ENCODE results near the gene LIPJ. TPM values are rescaled to one million over a fixed set of nuclear protein-coding genes. Genes with fewer than 3 reads are reported as not detected.

The LIPJ gene
- total RNA-seq, 1 experiment from 2014 or later: not detected

- RAD21 ChIA-PET (ENCODE audit: low non-redundant PET in 1 of 2, low total read pairs in 2 of 2, uncharacterized antibody in 2 of 2, unreplicated experiment in 2 of 2): no interaction called here
- H3K27me3 ChIP-seq (ENCODE audit: insufficient read depth, low read length): no peaks in the 10 kb centered on the region
- H3K27ac ChIP-seq (ENCODE audit: low read depth, low read length): no peak overlapping the region
- TF ChIP-seq POLR2AphosphoS5 (IDR thresholded peaks at IDR 0.05; ENCODE audit: low read depth, low read length): no peak
- TF ChIP-seq SRF (IDR thresholded peaks at IDR 0.05; ENCODE audit: low read depth): no peak
- no peak for TF ChIP-seq EGR1 (IDR thresholded peaks at IDR 0.05; ENCODE audit: low read depth)
- TF ChIP-seq EZH2 (IDR thresholded peaks at IDR 0.05): no peak
- no peak for TF ChIP-seq ELF1 (IDR thresholded peaks at IDR 0.05; ENCODE audit: borderline replicate concordance, low read depth)
- no peak for TF ChIP-seq TCF7L2 (IDR thresholded peaks at IDR 0.05; ENCODE audit: borderline replicate concordance, extremely low read depth, insufficient read depth, insufficient read length)
- TF ChIP-seq FOSL1 (IDR thresholded peaks at IDR 0.05; ENCODE audit: low read depth): no peak
- no peak for TF ChIP-seq ZNF274 (IDR thresholded peaks at IDR 0.05; ENCODE audit: low read depth, low read length)
- POLR2A ChIA-PET: no interaction called here
- ATAC-seq (no peak), DNase-seq (ENCODE audit: low read depth, low spot score) (no peak)
- no peaks in the 10 kb centered on the region for H4K20me1 ChIP-seq (ENCODE audit: insufficient read depth)
- CTCF ChIA-PET: no interaction called here
- H3K9ac ChIP-seq (ENCODE audit: low read length): no peak overlapping the region
- no peak overlapping the region for H3K4me2 ChIP-seq (ENCODE audit: low read length)
- H3K9me3 ChIP-seq (ENCODE audit: control insufficient read depth in 1 of 2, insufficient read depth in 1 of 2, low read depth in 1 of 2, low read length in 2 of 2): no peaks in the 10 kb centered on the region
- H3K4me3 ChIP-seq (replicated peaks in 1 of 2; ENCODE audit: low read depth in 1 of 2, low read length in 2 of 2): no peak overlapping the region
- no peaks in the 10 kb centered on the region for H3K9me2 ChIP-seq (ENCODE audit: insufficient read depth)
- intact Hi-C loops (cut with micrococcal nuclease): no loop called here
- no peak overlapping the region for H2AFZ ChIP-seq (ENCODE audit: low read depth, low read length, poor library complexity, severe bottlenecking)
- no peaks in the 10 kb centered on the region for H3K4me1 ChIP-seq (ENCODE audit: control insufficient read depth in 1 of 2, insufficient read depth in 2 of 2, low read length in 2 of 2)
- no TSS peak for BruUV-seq (replicated peaks)
- no peaks in the 10 kb centered on the region for H3K36me3 ChIP-seq (ENCODE audit: control insufficient read depth in 1 of 2, insufficient read depth in 2 of 2, low read length in 2 of 2)
- no peaks in the 10 kb centered on the region for H3K79me2 ChIP-seq (ENCODE audit: insufficient read depth, low read length)
Measured at GRCh38 chr10:88541116-88541626, 45.4 kb upstream of the LIPJ start.

DNA sequence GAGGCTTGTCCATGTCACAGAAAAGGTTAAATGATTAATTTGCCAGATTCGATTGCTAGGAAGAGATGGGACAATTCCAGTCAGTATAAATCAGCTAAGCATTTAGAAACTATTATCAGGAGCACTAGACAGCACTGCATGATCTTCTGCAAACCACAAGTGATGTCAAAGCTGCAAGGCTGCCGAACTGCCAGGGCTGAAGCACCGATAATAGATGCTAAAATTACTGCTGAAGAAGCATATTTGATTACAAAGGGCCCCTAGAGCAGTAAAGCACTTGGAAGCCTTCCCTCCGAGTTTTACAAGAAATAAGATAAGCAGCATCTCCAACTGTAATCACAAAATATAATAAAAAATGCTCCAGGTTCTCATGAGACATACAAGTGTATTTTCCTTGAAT, 44.0 kb upstream of the LIPJ start:
- Histone ChIP-seq H3K79me2 (ENCODE audit: insufficient read depth, low read length) (no peaks in the 10 kb centered on the region), H3K27ac (ENCODE audit: low read depth, low read length) (no peak overlapping the region), H4K20me1 (ENCODE audit: insufficient read depth) (no peaks in the 10 kb centered on the region), H3K27me3 (ENCODE audit: insufficient read depth, low read length) (no peaks in the 10 kb centered on the region), H3K4me3 (replicated peaks in 1 of 2; ENCODE audit: low read depth in 1 of 2, low read length in 2 of 2) (no peak overlapping the region), H3K9ac (ENCODE audit: low read length) (no peak overlapping the region), H2AFZ (ENCODE audit: low read depth, low read length, poor library complexity, severe bottlenecking) (no peak overlapping the region), H3K9me2 (ENCODE audit: insufficient read depth) (no peaks in the 10 kb centered on the region), H3K36me3 (ENCODE audit: control insufficient read depth in 1 of 2, insufficient read depth in 2 of 2, low read length in 2 of 2) (no peaks in the 10 kb centered on the region), H3K9me3 (ENCODE audit: control insufficient read depth in 1 of 2, insufficient read depth in 1 of 2, low read depth in 1 of 2, low read length in 2 of 2) (no peaks in the 10 kb centered on the region), H3K4me1 (ENCODE audit: control insufficient read depth in 1 of 2, insufficient read depth in 2 of 2, low read length in 2 of 2) (no peaks in the 10 kb centered on the region), H3K4me2 (ENCODE audit: low read length) (no peak overlapping the region)
- intact Hi-C loops (cut with micrococcal nuclease): no loop called here
- RAD21 ChIA-PET (ENCODE audit: low non-redundant PET in 1 of 2, low total read pairs in 2 of 2, uncharacterized antibody in 2 of 2, unreplicated experiment in 2 of 2): no interaction called here
- no peak for DNase-seq (ENCODE audit: low read depth, low spot score)
- CTCF ChIA-PET: no interaction called here
- no peak for ATAC-seq
- POLR2A ChIA-PET: no interaction called here
- TF ChIP-seq ZNF274 (IDR thresholded peaks at IDR 0.05; ENCODE audit: low read depth, low read length): no peak
- TF ChIP-seq SIN3A (IDR thresholded peaks at IDR 0.05; ENCODE audit: low read depth): no peak
- TF ChIP-seq CBX3 (IDR thresholded peaks at IDR 0.05; ENCODE audit: low read depth): no peak
- no peak for TF ChIP-seq POLR2A (IDR thresholded peaks at IDR 0.05; ENCODE audit: borderline replicate concordance, extremely low read depth, insufficient read depth, insufficient read length)
- no peak for TF ChIP-seq REST (IDR thresholded peaks at IDR 0.05; ENCODE audit: low read depth)
- TF ChIP-seq TCF7L2 (IDR thresholded peaks at IDR 0.05; ENCODE audit: borderline replicate concordance, extremely low read depth, insufficient read depth, insufficient read length): no peak
- no peak for TF ChIP-seq SP1 (IDR thresholded peaks at IDR 0.05; ENCODE audit: low read depth)
- TF ChIP-seq EZH2phosphoT487 (IDR thresholded peaks at IDR 0.05; ENCODE audit: borderline replicate concordance): no peak
- no peak for TF ChIP-seq EZH2 (IDR thresholded peaks at IDR 0.05)
- TF ChIP-seq, protein P1, sequence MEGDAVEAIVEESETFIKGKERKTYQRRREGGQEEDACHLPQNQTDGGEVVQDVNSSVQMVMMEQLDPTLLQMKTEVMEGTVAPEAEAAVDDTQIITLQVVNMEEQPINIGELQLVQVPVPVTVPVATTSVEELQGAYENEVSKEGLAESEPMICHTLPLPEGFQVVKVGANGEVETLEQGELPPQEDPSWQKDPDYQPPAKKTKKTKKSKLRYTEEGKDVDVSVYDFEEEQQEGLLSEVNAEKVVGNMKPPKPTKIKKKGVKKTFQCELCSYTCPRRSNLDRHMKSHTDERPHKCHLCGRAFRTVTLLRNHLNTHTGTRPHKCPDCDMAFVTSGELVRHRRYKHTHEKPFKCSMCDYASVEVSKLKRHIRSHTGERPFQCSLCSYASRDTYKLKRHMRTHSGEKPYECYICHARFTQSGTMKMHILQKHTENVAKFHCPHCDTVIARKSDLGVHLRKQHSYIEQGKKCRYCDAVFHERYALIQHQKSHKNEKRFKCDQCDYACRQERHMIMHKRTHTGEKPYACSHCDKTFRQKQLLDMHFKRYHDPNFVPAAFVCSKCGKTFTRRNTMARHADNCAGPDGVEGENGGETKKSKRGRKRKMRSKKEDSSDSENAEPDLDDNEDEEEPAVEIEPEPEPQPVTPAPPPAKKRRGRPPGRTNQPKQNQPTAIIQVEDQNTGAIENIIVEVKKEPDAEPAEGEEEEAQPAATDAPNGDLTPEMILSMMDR (IDR thresholded peaks at IDR 0.05 in 2 of 3, conservative IDR thresholded peaks at IDR 0.05 in 1 of 3; ENCODE audit: borderline replicate concordance in 1 of 3, insufficient read depth in 1 of 3, low read depth in 2 of 3, low read length in 2 of 3): no peak
- TF ChIP-seq EGR1 (IDR thresholded peaks at IDR 0.05; ENCODE audit: low read depth): no peak
- TF ChIP-seq ELF1 (IDR thresholded peaks at IDR 0.05; ENCODE audit: borderline replicate concordance, low read depth): no peak
- no peak for TF ChIP-seq RAD21 (IDR thresholded peaks at IDR 0.05; ENCODE audit: low read depth)
- BruUV-seq (replicated peaks): no TSS peak
